HepG2 (cell line): ENCODE results near the gene CTRB2. TPM values are rescaled to one million over a fixed set of nuclear protein-coding genes. Genes with fewer than 3 reads are reported as not detected.
A peak's percentile ranks its signal among the peaks of the same experiment; 100 is the strongest.

Source experiments
- BORCS8-MEF2B ChIP-seq: sonication (generic); formaldehyde crosslinking; IDR thresholded peaks from 2 replicates; pipeline ENCODE4 v1.8.0; 2022; ENCODE audit warnings: mild to moderate bottlenecking, missing genetic modification reagents
- KDM2A ChIP-seq: sonication (generic); formaldehyde crosslinking; IDR thresholded peaks from 2 replicates; pipeline ENCODE4 v1.4.0; 2020; ENCODE audit warnings: low read depth, missing genetic modification reagents, borderline replicate concordance
- NR2F1 ChIP-seq, 2 experiments: fragments of 450-650 bp in 1 of 2; formaldehyde crosslinking in 1 of 2; IDR thresholded peaks; 2 replicates each; pipeline versions ENCODE4 v1.5.0 to v1.6.1; 2016 to 2020; ENCODE audit warnings: mild to moderate bottlenecking in 1 of 2, missing compliant biosample characterization in 1 of 2, missing genetic modification reagents in 1 of 2, moderate library complexity in 1 of 2
- SNAPC4 ChIP-seq: sonication (generic); formaldehyde crosslinking; IDR thresholded peaks from 2 replicates; pipeline ENCODE4 v1.4.0; 2020; ENCODE audit warnings: mild to moderate bottlenecking, missing genetic modification reagents
- ZFP91 ChIP-seq: sonication (generic); formaldehyde crosslinking; IDR thresholded peaks from 2 replicates; pipeline ENCODE4 v1.9.0; 2022; ENCODE audit warnings: missing genetic modification reagents, mild to moderate bottlenecking, borderline replicate concordance
- ZNF281 ChIP-seq: sonication (generic); formaldehyde crosslinking; IDR thresholded peaks from 2 replicates; pipeline ENCODE4 v1.4.0; 2020; ENCODE audit warnings: missing genetic modification reagents, borderline replicate concordance
- ZNF34 ChIP-seq: sonication (generic); formaldehyde crosslinking; IDR thresholded peaks from 2 replicates; pipeline ENCODE4 v1.4.0; 2020; ENCODE audit warnings: mild to moderate bottlenecking, missing genetic modification reagents, borderline replicate concordance
- ZNF407 ChIP-seq: sonication (generic); formaldehyde crosslinking; IDR thresholded peaks from one replicate; pipeline ENCODE4 v1.5.1; 2020; ENCODE audit warnings: mild to moderate bottlenecking, missing genetic modification reagents; ENCODE audit errors: not compliant biosample characterization
- polyA plus RNA-seq, 8 experiments: library from polyadenylated mRNA; depleted of rRNA in 3 of 8; stranded (reverse) in 7 of 8; unstranded in 1 of 8; fragments of >200 nt; fragmentation: Illumina TruSeq in 4 of 8; extraction: Trizol in 4 of 8; gene quantifications; 2 replicates each; pipeline versions ENCODE4 v1.2.1 to v1.2.3, GENCODE V29; 2011 to 2016; ENCODE audit warnings: low read depth in 4 of 8, missing spikeins in 1 of 8, mixed read lengths in 1 of 8; ENCODE audit not compliant: insufficient read depth in 1 of 8
- total RNA-seq, 5 experiments: library from RNA; depleted of rRNA; stranded (reverse); fragments of >200 nt; fragmentation: Illumina TruSeq; extraction: Trizol; gene quantifications; 2 replicates each; pipeline ENCODE4 v1.2.3, GENCODE V29; 2016; ENCODE audit warnings: low read depth in 1 of 5

Gene CTRB2
- total and polyA plus RNA-seq, 2 of the 13 experiments (the other 11 are each of a cell fraction or from before 2014, with no cell fraction given) = 0.13 TPM; not detected in 1

GRCh38 chr16:75238132-75238852 lies 31.3 kb upstream of the CTRB2 start (continued):
- TF ChIP-seq ZFP91 (CRISPR knock-in tag) = peak; percentile 40; the same call in 1 of the 2 replicates
- peak; percentile 32; the same call in 1 of the 2 replicates for TF ChIP-seq KDM2A (CRISPR knock-in tag)
- TF ChIP-seq SNAPC4 (CRISPR knock-in tag) = peak; percentile 35; the same call in 1 of the 2 replicates
- TF ChIP-seq BORCS8-MEF2B (CRISPR knock-in tag) = peak; percentile 32; the same call in 1 of the 2 replicates
- no peak for TF ChIP-seq ZNF34 (CRISPR knock-in tag)
- TF ChIP-seq ZNF281 (CRISPR knock-in tag) = peak; percentile 97
- TF ChIP-seq ZNF407 (CRISPR knock-in tag) = no peak
- 0 out of 4 replicates have a peak, but pooled peaks have one; percentile 21 to 42 for TF ChIP-seq NR2F1 (CRISPR knock-in tag; IDR thresholded peaks at IDR 0.05)
